NCI-H1436 (cell line): Measurements from ENCODE around the gene PMM2.
"Not testable (repeated sequence)": the region's sequence is repeated elsewhere in the genome, so short reads cannot be mapped to it uniquely, and the experiment has no call there.

Experiments
- DNase-seq: peaks from one replicate; lab custom pipeline; 2025; lab: John Stamatoyannopoulos, UW

Gene PMM2

DNA sequence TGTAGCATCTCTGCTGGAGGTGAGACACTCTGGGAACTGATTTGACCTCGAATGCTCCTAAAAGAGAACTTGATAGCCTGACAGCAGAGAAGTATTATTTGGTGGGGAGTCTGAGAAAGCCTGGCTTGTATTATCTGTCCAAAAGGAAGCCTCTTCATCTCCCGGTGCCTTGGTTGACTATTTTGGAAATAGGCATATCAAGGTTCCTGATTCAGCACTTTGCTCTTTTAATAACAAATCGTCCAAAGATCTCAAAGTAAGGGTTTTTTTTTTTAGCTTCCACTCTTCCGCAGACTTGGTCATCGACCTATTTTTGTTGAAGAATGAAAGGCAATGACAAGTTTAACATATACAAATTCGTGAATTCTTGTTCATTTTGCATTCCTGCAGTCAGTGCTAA, 15.0 kb upstream of the PMM2 start:
- DNase-seq = no peak

DNA sequence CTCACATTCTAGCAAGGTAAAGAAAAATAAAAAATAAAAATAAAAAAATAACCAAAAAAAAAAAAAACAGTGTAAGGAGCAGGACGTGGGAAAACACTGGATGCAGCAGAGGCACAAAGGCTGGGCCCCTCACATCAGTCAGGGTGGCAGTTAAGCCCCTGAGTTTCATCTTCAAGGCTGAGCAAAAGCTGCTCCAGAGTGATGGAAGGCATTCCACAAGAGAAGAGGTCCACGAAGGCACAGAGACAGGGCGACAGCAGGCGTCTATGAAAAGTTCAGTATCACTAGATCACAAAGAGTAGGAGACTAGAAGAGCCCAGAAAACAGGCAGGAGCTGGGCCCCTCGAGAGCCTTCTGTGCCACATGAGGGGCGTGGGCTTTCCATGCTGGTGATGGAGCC, 12.2 kb upstream of the PMM2 start:
- DNase-seq = no peak

DNA sequence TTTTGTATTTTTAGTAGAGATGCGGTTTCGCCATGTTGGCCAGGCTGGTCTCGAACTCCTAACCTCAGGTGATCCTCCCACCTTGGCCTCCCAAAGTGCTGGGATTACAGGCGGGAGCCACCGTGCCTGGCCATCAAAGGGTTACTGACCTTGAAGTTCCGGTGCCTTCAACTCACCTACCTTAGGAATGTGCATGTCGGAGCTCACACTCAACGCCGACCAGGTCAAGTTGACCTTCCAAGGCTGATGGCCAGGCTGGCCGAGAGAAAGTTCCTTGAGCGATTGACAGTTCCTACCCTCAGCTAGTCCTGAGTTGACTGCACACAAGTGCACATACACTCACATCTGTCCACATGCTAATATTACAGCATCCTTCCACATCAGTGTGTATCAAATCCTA, 11.3 kb upstream of the PMM2 start:
- not testable (repeated sequence) for DNase-seq

DNA sequence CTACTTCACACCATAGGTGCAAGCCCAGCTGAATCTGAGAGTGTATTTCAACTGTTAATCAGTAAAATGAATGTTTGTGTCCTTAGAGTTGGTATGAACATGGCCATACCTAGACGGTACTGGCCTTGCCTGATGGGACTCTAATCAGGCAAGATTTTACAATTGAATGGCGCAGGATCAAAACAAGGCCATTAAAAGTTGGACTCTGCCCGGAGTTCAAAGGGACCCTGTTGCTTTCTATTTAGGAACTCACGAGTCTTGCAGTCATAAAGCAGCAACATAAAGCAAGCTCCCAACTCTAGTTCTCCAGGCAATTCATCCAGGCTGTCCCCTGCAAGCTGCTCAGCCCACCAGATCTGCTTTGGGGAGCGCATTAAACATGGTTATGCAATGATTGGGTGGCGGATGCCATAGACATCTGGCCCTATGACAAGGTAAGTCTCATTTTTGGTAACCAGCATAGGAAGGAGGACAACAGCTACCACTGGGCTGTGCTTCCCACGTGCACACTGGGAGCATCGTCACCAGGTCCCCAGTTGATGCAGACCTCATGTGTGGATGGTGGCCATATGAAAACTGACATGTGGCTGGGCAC, 9.0 kb upstream of the PMM2 start:
- no peak for DNase-seq

DNA sequence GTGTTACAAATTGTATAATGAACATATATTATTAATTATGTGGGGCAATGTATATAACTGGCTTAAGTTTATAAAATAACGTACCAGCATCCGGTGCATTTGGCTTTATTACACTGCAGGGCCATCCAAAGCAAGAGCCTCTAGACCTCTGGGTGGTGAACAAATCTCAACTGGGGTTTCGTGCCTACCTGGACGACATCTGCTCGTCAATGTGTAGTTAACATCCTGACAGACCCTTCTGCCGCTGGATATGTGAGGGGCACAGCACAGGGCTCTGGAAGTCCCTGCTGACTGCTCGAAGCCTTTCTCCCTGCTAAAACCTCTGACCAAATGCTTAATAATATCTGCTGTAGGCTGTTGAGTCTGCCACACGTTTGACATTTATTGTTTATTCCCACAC, 2.5 kb upstream of the PMM2 start:
- DNase-seq = no peak

DNA sequence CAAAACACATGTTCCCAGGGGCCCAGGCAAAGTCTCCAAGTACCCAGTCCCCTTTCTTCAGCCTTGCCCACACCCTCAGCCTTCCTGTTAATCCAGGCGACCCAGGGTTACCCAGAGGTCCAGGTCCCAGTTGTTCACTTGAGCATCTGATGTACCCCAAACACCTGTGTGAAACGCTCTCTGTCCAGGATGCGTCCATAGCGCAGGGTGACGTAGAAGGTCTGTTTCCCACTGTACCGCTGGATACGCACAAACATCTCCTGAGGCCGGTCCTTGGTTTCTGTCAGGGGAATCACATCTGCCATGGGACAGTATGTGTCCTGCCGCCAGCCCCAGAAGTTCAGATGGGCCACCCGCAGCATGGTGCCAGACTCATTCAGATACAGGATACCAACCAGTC, 1.8 kb upstream of the PMM2 start:
- no peak for DNase-seq

DNA sequence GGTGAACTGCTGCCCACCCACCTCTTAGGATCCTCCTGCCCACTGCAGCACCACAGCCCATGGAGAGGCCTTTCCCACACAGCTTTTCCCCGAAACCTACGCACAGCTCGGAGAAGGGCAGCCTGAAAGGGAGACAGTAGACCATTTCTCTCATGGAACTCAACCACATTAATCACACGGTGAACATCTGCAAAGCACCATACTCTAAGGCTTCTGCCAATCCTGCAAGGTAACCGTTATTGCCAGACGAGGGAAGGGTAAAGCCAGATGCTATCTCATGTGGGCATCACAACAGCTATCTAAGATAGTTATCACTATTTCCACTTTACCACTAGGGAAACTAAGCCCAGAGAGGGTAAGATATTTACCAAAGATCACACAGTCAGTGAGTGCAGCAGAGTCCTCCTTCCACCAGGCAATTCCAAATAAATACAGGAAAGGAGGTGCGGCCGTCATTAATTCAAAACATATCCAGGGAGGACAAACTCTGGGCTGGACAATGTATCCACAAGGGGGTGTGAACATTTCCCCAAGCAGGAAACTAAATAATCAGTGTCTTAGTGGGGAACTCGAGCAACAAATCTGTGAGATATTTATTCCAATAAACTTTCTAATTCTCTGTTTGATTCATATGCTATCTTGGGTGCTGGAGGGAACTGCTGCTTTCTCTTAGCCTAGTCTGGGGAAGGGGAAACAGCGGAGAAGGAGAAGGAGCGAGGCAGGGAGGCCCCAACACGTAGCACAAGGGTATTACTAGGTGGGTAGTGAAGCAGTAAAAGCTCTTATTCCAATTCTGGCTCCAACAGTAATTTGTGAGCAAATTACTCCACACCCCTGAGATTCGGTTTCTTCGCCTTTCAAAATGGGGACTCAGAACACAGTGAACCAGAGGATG, 923 bp upstream of the PMM2 start:
- no peak for DNase-seq

DNA sequence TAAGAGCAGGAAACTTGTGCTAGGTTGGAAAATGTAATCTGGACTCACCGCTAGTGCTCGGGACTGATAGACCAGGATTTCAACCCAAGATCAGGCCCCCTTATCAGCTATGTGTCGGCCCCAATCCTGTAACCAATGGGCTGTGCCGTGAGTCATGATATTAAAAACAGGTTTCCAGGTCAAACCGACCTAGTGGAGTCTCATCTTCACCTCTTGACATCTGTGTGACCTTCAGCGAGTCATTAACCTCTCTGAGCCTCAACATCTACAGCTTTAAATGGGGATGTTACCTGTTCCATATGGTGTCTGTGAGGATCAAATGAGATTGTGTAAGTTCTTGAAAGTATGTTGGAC, 512 bp downstream of the PMM2 start:
- DNase-seq = no peak

DNA sequence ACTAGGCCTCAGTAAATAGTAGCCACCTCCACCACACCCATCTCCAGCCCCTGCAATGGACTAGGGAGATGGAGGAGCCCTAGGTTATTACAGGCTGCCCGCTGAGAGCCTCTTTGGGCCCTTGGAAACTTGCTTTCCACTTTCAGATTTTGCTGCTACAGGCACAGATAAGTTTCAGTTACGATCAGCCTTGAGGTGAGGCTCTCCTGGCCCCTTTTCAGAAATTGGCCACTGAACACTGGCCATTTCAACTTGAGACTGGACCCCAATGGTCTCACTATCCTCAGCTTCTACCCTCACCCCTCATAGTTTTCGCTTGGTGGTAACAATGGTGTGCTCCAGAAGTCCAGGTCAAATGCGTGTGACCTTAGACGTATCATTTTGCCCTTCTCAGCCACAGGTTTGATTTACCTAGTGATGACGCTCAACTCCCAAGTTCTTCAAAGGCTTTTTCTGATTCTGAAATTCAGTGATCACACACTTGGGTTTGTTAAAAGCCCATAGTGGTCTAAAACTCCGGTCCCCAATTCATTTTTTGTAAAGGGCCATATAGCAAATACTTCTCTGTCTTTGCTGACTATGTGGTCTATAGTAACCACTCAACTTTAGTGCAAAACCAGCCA, 1.0 kb downstream of the PMM2 start:
- no peak for DNase-seq

DNA sequence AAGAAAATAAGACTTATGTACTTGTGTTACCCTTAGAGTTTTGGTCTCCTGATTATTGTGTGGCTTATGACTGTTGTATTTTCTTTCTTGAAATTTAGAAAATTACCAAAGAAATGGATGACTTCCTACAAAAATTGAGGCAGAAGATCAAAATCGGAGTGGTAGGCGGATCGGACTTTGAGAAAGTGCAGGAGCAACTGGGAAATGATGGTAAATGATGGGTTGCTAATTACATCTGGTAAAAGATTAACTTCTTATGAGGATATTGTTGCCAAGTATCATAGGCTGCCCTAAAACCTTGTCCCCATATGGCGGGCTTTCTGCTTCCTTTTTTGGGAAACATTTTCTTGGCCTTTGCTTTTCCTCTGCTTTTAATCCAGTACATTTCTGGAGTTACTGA, 4.1 kb downstream of the PMM2 start:
- no peak for DNase-seq

DNA sequence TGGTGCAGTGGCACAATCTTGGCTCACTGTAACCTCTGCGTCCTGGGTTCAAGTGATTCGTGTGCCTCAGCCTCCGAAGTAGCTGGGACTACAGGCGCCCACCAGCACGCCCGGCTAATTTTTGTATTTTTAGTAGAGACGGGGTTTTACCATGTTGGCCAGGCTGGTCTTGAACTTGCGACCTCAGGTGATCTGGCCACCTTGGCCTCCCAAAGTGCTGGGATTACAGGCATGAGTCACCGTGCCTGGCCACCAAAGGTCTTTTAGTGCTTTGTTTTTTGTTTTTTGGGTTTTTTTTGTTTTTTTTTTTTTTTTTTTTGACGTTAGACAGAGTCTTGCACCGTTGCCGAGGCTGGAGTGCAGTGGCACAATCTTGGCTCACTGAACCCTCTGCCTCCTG, 6.1 kb downstream of the PMM2 start:
- DNase-seq = not testable (repeated sequence)

DNA sequence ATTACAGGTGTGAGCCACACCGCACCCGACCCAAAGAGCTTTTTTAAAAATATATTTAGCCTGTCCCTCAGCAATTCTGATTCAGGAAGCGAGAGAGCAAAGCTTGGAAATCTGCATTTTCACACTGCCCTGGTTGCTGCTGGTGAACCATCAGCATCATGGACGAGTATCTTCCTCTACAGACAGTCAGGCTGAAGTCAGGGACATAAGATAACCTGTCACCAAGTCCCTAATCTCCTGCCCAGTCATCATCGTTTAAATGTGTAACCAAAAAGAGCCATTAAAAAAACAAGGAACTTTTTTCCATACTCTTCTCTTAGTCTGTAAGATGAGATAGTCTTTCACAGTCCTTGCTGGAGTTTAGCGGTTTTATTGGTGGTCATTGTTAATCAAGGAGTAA, 6.7 kb downstream of the PMM2 start:
- no peak for DNase-seq

DNA sequence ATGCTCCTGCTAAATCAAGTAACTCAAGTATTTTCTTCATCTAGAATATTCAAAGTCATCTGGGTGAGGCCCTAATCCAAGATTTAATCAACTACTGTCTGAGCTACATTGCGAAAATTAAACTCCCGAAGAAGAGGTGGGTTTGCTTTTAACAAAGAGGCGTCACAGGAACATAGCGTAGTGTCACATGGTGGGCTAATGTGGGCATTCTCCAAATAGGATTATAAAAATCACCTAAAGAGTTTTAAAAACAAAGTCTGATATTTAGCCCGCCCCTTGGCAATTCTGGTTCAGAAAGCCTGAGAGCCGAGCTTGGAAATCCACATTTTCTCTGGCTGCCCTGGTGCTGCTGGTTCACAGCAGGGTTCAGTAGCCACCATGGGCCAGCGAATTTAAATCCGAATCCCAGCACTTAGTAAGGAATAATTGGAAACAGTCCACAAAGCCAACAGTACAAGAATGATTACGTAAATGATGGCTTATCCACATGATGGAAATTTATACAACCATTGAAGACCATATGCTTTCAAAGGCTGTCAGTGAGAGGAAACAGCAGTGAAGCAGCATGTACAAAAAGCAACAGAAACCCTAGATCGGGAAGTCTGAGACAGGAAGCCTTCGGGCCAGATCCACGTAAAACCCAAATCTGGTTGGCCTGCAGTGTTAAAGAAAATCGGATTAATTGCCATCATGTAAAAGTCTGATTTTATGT, 8.8 kb downstream of the PMM2 start:
- no peak for DNase-seq

DNA sequence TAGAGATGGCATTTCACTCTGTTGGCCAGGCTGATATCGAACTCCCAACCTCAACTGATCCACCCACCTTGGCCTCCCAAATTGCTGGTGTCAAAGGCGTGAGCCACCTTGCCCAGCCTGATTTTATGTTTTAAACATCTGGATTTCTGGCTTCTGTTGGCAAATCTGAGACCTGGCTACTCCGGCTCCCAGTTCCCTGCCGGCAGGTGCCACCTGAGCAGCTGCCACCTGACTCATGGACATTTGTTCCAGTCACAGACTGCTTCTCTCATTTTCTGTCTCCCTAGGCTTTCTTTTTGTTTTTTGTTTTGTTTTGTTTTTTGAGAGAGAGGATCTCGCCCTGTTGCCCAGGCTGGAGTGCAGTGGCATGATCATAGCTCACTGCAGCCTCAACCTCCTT, 9.6 kb downstream of the PMM2 start:
- DNase-seq = no peak

DNA sequence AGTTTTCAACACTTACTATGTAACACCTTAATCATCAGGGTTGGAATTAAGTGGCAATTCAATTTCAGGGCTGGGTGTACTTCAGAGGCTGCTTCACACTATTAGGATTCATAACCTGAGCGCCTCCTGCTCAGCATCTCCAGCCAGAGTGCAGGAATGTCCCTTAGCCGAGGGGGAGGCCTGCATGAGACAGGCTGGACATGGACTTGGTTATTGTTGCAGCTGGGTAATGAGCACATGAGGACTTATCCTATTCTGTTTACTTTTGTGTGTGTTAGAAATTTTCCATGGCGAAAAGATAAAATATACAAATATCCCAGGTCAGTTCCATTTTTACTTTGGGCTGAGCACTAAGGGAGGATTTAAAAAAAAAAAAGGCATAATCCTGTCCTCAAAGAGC, 10.4 kb downstream of the PMM2 start:
- DNase-seq = no peak

DNA sequence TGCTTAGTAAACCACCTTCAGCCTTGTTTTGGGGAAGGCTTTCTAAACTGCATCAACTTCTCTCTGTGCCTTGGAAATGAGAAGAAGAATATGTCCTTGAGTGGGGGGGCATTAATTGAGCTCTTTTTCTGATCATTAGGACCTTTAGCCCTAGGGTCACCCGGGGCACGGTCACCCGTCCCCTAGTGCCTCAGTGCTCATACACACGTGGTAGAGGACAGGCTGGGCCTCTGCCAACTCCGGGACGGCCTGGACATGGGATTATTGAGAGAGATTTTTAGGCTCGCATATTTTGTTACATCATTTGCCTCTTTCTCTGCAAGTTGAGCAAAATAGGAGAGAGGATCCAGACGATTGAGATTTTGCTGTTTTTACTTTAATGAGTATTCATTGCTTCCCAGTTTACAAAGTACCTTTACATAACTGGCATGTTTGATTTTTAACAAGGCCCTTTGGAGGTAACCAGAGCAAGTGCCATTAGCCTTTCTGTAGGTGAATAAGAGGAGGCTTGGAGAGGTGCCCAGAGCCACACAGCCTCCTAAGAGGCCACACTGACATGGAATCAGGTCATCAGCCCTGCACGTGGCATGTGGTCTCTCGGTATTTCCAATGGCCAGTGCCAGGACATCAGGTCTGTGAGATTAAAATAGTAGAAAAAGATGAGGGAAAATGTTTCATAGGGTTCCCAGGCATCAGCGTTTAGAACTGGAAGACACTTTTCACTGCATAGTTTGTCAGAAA, 11.1 kb downstream of the PMM2 start:
- DNase-seq = no peak

DNA sequence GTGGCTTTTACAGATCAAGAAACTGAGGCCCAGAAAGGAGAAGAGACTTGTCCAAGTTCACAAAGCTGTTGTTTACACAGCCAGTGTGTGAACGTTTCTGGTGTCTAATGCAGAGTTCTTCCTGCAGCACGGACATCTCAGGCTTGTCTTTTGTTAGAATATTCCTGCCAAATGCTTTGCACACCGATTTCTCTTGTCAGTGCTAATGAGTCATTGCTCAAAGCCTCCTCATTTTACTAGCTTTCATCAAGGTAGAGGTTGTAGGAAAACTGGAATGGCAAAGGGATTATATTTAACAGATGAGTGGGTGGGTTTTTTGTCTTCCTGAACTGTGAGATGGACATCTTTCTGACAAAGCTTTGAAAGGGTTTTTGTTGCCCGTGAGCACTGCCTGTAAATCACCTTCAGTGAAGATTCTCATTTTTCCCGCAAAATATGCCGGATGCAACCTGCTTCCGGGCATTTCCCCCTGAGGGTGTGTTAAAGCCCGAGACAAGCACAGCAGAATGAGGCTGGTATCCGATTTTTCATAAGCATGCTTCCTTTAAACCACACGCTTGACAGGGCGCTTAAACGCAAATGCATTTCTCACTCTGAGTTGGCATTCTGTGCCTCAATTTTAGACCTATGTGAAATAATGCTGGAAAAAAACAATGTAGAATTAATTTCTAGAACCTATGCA, 14.7 kb downstream of the PMM2 start:
- DNase-seq = no peak

DNA sequence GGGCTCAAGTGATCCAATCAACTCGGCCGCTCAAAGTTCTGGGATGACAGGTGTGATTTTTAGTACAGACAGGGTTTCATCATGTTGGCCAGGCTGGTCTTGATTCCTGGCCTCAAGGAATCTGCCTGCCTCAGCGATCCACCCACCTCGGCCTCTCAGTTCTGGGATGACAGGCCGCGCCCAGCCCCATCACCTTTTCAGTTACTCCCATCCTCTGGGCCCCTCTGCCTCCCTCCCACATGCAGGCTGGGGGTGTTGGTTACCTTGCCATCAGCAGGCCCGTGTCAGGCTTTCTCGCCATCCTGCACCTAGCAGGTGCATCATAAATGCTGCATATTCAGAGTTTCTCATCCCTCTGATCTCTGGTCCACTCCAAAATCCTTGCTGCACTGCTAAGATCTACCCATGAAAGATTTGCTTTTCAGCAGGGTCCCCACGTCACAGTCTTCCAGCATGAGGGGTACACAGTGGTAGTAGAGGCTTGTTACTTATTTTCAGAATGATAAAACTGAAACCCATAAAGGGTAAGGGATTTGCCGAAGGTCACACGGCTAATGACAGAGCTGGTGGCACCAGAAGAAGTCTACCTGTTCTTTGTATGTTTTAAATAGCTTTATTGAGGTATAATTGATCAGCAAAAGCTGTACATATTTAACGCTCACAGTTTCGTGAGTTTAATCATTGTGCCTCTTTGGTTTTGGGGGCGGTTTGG, 16.6 kb downstream of the PMM2 start:
- DNase-seq = no peak

DNA sequence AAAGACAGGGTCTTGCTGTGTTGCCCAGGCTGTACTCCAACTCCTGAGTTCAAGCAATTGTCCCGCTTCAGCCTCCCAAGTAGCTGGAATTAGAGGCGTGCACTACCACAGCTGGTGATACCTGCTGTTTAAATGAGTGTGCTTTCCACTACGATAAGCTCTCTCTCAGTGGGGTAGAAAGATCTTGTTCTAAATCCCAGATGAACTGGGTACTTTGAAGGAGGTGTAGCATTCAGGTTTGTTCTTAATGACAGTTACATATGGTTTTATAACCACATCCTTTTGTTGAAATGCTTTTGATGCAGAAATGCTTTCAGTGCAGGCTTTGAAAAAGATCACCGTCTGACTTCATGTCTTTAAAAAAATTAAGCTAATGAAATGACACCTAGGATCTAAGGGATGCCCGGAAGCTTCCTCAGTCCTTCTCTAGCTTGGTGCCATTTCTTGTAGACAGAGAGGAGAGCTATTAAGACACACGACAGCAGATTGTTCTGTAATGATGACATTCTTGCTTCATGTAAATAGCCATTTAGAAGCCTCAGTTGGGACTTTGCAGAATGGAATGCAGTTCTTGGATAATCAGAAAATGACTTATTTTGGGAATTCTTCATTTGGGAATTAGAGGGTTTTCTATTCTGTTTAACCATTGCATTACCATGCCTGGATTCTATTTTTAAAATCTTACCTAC, 19.5 kb downstream of the PMM2 start:
- no peak for DNase-seq
